Brain pericyte (primary cell): ENCODE data around the gene SPSB1.
"Not testable (repeated sequence)": the region's sequence is repeated elsewhere in the genome, so short reads cannot be mapped to it uniquely, and the experiment has no call there.

Experiments used
- DNase-seq: peaks from one replicate; pipeline ENCODE4 v3.0.0-alpha.2; 2012; ENCODE audit warnings: low read depth, low spot score

The SPSB1 gene

GRCh38 chr1:9363061-9363471 lies 70.4 kb downstream of the SPSB1 start:
- no peak for DNase-seq

GRCh38 chr1:9366298-9366697 lies 73.6 kb downstream of the SPSB1 start:
- no peak for DNase-seq

- no peak for DNase-seq
Measured at GRCh38 chr1:9366943-9367780, 74.5 kb downstream of the SPSB1 start.

- no peak for DNase-seq
Measured at GRCh38 chr1:9367806-9368205, 75.1 kb downstream of the SPSB1 start.

- DNase-seq, result no peak
Measured at GRCh38 chr1:9368356-9368755, 75.7 kb downstream of the SPSB1 start.

GRCh38 chr1:9369964-9370788 lies 77.5 kb downstream of the SPSB1 start:
- no peak for DNase-seq

- DNase-seq, result no peak
Measured at GRCh38 chr1:9371391-9371935, 78.8 kb downstream of the SPSB1 start.

- DNase-seq, result no peak
Measured at GRCh38 chr1:9371951-9372350, 79.3 kb downstream of the SPSB1 start.

- DNase-seq, result no peak
Measured at GRCh38 chr1:9373619-9374018, 80.9 kb downstream of the SPSB1 start.

GRCh38 chr1:9374748-9375341 lies 82.2 kb downstream of the SPSB1 start:
- DNase-seq, result no peak

- no peak for DNase-seq
Measured at GRCh38 chr1:9375912-9376311, 83.2 kb downstream of the SPSB1 start.

GRCh38 chr1:9376430-9376829 lies 83.7 kb downstream of the SPSB1 start:
- DNase-seq, result no peak

GRCh38 chr1:9376886-9377333 lies 84.2 kb downstream of the SPSB1 start:
- DNase-seq, result no peak

GRCh38 chr1:9378801-9379200 lies 86.1 kb downstream of the SPSB1 start:
- DNase-seq, result no peak

GRCh38 chr1:9380711-9381110 lies 88.0 kb downstream of the SPSB1 start:
- no peak for DNase-seq

- no peak for DNase-seq
Measured at GRCh38 chr1:9382643-9383491, 90.2 kb downstream of the SPSB1 start.

GRCh38 chr1:9384128-9384527 lies 91.4 kb downstream of the SPSB1 start:
- DNase-seq, result no peak

- DNase-seq, result no peak
Measured at GRCh38 chr1:9384751-9385245, 92.1 kb downstream of the SPSB1 start.

GRCh38 chr1:9385392-9385791 lies 92.7 kb downstream of the SPSB1 start:
- DNase-seq, result not testable (repeated sequence)

GRCh38 chr1:9385801-9386573 lies 93.3 kb downstream of the SPSB1 start:
- DNase-seq, result no peak
